Activated CD4-positive, alpha-beta memory T cell treated with anti-CD3 and anti-CD28 coated beads for 36 hours (primary cell): ENCODE data around the gene HAPLN1. TPM values are rescaled to one million over a fixed set of nuclear protein-coding genes. Genes with fewer than 3 reads are reported as not detected.

Experiments used
- CTCF ChIA-PET: fragments of 350-600 bp; sonication (Branson Sonifier 250); formaldehyde crosslinking; loops from one replicate; lab custom pipeline; 2021; ENCODE audit warnings: antibody characterized with exemption, inconsistent platforms; lab: Charles Lee
- POLR2A ChIA-PET: fragments of 350-600 bp; sonication (Branson Sonifier 250); formaldehyde crosslinking; loops from one replicate; lab custom pipeline; 2021; ENCODE audit warnings: antibody characterized with exemption; lab: Charles Lee
- DNase-seq: peaks from one replicate; pipeline ENCODE4 v3.0.0-alpha.2; 2020
- H3K27ac Mint-ChIP-seq: one replicate; pipeline ENCODE4 v1.8.0; 2021; ENCODE audit warnings: mixed read lengths
- H3K27me3 Mint-ChIP-seq: one replicate; pipeline ENCODE4 v1.8.0; 2021; ENCODE audit warnings: mixed read lengths
- H3K36me3 Mint-ChIP-seq: one replicate; pipeline ENCODE4 v1.8.0; 2021; ENCODE audit warnings: mixed read lengths
- H3K4me1 Mint-ChIP-seq: one replicate; pipeline ENCODE4 v1.8.0; 2021; ENCODE audit warnings: low read depth, mixed read lengths
- H3K4me3 Mint-ChIP-seq: one replicate; pipeline ENCODE4 v1.8.0; 2021; ENCODE audit warnings: mild to moderate bottlenecking, mixed read lengths
- H3K9me3 Mint-ChIP-seq: one replicate; pipeline ENCODE4 v1.8.0; 2021; ENCODE audit warnings: mixed read lengths
- intact Hi-C: fragments of 100-400 bp; cut with micrococcal nuclease; formaldehyde crosslinking; loops from one replicate; pipeline ENCODE4 v1.15.1; 2023
- total RNA-seq, 2 experiments: library from RNA; stranded (reverse); gene quantifications; one replicate each; pipeline ENCODE4 v1.2.3, GENCODE V29; 2021

Gene HAPLN1
- total RNA-seq, 2 experiments from 2014 or later = not detected

DNA sequence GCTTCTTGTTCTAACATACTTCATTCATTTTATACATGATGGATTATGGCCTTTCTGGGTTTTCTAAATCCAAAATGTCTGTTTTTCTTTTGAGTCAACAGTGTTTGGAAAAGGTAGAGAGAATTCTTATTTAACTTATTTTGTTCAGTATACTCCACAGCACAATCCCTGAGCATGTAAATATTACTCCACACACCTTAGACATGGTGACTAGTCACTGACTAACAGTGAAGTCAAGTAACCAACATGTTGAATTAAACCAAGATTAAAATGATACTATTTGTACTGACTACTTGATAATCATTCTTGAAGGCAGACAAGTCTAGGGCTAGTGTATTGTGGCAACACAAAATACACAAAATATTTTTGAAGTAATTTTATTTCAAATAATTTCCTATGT is 55.0 kb downstream of the HAPLN1 start:
- Mint-ChIP-seq H3K9me3 (no peaks in the 10 kb centered on the region), H3K27me3 (peaks cover 8% of the 10 kb centered on the region), H3K4me3 (no peak overlapping the region), H3K27ac (no peak overlapping the region), H3K36me3 (no peaks in the 10 kb centered on the region), H3K4me1 (no peaks in the 10 kb centered on the region)
- no peak for DNase-seq
- intact Hi-C loops = no loop called here
- ChIA-PET POLR2A (no interaction called here), CTCF (no interaction called here)

DNA sequence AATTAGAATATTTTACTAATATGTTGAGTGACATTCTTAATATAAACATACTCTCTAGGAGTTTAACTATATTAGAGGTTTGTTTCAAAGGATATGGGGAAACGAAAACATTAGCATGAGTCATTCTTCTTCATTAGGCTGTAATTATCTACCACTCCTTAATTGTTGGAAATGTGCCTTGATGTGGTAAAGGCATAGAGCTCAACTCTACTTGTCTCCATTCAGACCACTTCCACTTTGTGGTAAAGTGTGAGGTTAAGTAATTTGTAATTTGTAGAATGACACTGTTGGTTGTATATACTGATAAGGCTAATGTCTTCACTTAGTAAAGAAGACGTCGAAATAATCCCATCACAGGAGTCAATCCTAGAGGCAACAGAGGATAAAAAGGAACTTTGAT is 58.1 kb downstream of the HAPLN1 start:
- ChIA-PET CTCF (no interaction called here), POLR2A (no interaction called here)
- no peak overlapping the region for H3K27ac Mint-ChIP-seq
- H3K4me3 Mint-ChIP-seq = no peak overlapping the region
- H3K9me3 Mint-ChIP-seq = no peaks in the 10 kb centered on the region
- intact Hi-C loops = no loop called here
- H3K27me3 Mint-ChIP-seq = no peaks in the 10 kb centered on the region
- no peak for DNase-seq
- no peaks in the 10 kb centered on the region for H3K36me3 Mint-ChIP-seq
- H3K4me1 Mint-ChIP-seq = no peaks in the 10 kb centered on the region

DNA sequence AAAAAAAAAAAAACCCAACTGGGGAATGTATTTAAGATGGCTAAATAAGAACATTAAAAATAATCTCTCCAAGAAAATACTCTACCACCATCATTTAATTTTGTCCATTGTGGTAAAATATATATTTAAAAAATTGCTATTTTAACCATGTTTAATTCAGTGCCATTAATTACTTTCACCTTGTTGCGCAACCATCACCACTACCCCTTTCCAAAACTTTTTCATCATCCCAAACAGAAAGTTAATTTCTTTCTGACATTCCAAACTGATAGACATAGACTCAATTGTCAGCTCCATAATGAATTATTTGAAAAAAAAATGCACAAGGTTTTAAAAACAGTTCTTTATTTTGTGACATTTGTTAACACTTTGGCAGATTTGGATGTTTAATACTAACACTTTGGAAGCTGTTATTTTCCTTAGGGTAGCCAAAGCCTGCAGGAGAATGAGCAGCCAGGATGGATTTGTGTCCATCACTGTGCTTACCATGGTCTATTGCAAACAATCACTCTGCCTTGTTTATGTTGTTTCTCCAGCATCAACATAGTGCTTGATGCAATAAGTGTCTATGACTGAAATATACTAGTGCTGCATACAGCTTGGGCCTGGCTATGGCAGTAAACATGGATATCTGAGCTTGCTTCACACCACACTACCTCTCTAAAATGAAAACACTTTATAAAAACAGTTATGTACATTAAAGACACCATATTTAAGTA is 62.7 kb downstream of the HAPLN1 start:
- no peak overlapping the region for H3K4me3 Mint-ChIP-seq
- H3K27ac Mint-ChIP-seq = no peak overlapping the region
- ChIA-PET CTCF (no interaction called here), POLR2A (no interaction called here)
- no peaks in the 10 kb centered on the region for H3K27me3 Mint-ChIP-seq
- intact Hi-C loops = no loop called here
- no peaks in the 10 kb centered on the region for H3K9me3 Mint-ChIP-seq
- no peaks in the 10 kb centered on the region for H3K4me1 Mint-ChIP-seq
- H3K36me3 Mint-ChIP-seq = no peaks in the 10 kb centered on the region
- no peak for DNase-seq

GRCh38 chr5:83654427-83654994 is 66.1 kb downstream of the HAPLN1 start:
- H3K4me3 Mint-ChIP-seq = no peak overlapping the region
- ChIA-PET POLR2A (no interaction called here), CTCF (no interaction called here)
- no peaks in the 10 kb centered on the region for H3K36me3 Mint-ChIP-seq
- intact Hi-C loops = no loop called here
- DNase-seq = no peak
- no peaks in the 10 kb centered on the region for H3K27me3 Mint-ChIP-seq
- H3K27ac Mint-ChIP-seq = no peak overlapping the region
- no peaks in the 10 kb centered on the region for H3K4me1 Mint-ChIP-seq
- no peaks in the 10 kb centered on the region for H3K9me3 Mint-ChIP-seq

DNA sequence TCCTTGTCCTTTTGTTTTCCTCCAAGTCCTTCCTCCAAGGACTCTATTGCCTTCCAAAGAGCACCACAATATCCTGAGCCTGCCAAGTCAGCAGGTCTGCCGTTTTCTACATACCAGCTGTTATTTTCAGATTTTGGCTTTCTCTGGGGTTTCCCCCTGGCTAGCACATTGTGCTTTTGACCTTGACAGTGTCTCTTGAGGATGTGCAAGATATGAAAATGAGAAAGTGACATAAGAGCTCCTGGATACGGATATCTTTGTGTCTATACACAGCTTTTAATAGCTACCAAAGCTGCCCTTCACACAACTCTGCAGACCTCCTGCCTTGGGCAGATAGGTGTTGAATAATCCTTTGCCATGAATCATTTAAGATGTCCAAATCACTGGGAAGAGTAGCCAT is 67.0 kb downstream of the HAPLN1 start:
- no peaks in the 10 kb centered on the region for H3K4me1 Mint-ChIP-seq
- H3K9me3 Mint-ChIP-seq = no peaks in the 10 kb centered on the region
- ChIA-PET POLR2A (no interaction called here), CTCF (no interaction called here)
- no peak overlapping the region for H3K4me3 Mint-ChIP-seq
- H3K36me3 Mint-ChIP-seq = no peaks in the 10 kb centered on the region
- H3K27ac Mint-ChIP-seq = no peak overlapping the region
- intact Hi-C loops = no loop called here
- no peak for DNase-seq
- H3K27me3 Mint-ChIP-seq = no peaks in the 10 kb centered on the region

DNA sequence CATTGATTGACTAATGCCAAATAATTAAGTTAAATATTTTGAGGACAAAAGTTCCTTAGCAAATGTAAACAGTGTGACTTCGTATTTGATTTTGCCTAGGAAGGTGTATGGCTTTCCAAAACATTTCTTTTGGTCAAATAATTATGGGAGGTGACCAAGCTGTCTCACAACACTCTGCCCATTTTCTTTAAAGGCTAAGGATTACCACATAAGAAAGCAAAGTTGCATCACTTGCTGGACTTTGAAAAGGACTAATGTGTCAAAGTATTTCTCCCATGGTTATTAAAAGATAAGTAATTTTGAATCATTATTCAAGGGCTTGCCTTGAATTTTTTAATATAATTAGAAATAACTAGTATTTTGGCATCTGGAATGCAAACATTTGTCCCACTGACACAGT is 74.7 kb downstream of the HAPLN1 start:
- no peak for DNase-seq
- H3K4me1 Mint-ChIP-seq = no peaks in the 10 kb centered on the region
- no peaks in the 10 kb centered on the region for H3K27me3 Mint-ChIP-seq
- no peak overlapping the region for H3K27ac Mint-ChIP-seq
- H3K9me3 Mint-ChIP-seq = no peaks in the 10 kb centered on the region
- CTCF ChIA-PET = no interaction called here
- H3K36me3 Mint-ChIP-seq = no peaks in the 10 kb centered on the region
- POLR2A ChIA-PET = no interaction called here
- intact Hi-C loops = no loop called here
- H3K4me3 Mint-ChIP-seq = no peak overlapping the region

- H3K4me1 Mint-ChIP-seq = no peaks in the 10 kb centered on the region
- no peak for DNase-seq
- intact Hi-C loops = no loop called here
- POLR2A ChIA-PET = no interaction called here
- no peak overlapping the region for H3K27ac Mint-ChIP-seq
- no peak overlapping the region for H3K4me3 Mint-ChIP-seq
- no peaks in the 10 kb centered on the region for H3K9me3 Mint-ChIP-seq
- no peaks in the 10 kb centered on the region for H3K36me3 Mint-ChIP-seq
- CTCF ChIA-PET = no interaction called here
- no peaks in the 10 kb centered on the region for H3K27me3 Mint-ChIP-seq
Observed at GRCh38 chr5:83644301-83644700, 76.4 kb downstream of the HAPLN1 start.

DNA sequence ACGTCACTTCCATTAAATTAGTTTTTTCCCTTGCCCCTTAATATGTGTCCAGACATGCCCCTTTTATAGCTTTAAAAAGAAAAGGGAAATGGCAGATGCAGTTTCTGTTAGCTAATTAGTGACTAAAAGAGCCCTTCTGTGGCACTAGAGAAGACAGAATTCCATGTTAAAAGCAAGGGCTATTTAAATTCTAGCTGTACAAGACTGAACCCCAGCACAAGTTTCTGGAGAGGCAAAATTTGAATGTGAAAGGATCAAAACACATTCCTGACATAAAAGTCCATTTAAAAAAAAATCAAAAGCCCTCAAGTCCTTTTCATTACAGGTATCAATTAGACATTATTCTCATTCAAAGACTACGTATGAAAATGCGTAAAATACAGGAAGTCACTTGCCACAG is 78.7 kb downstream of the HAPLN1 start:
- POLR2A ChIA-PET = no interaction called here
- Mint-ChIP-seq H3K27ac (no peak overlapping the region), H3K4me3 (no peak overlapping the region), H3K4me1 (no peaks in the 10 kb centered on the region), H3K27me3 (peaks cover 3% of the 10 kb centered on the region), H3K36me3 (no peaks in the 10 kb centered on the region), H3K9me3 (no peaks in the 10 kb centered on the region)
- intact Hi-C loops = no loop called here
- no peak for DNase-seq
- CTCF ChIA-PET = no interaction called here

DNA sequence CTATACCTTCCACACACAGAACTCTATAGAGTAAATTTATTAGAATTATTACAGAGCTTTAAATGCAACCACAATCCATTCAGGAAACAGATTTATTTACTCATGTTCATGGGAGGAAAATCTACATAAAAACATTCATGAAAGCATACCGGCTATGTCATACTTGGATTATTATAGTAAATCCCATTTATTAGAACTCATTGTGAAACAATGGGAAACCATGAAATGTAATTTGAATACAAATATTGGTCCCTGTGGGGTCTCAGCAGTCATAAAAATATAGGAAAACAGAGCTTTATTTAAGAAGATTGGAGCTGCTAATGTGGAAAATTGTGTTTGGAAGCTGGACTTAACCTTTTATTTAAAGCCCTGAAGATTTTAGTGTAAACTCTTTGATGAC is 80.7 kb downstream of the HAPLN1 start:
- Mint-ChIP-seq H3K9me3 (no peaks in the 10 kb centered on the region), H3K36me3 (no peaks in the 10 kb centered on the region), H3K4me1 (no peaks in the 10 kb centered on the region), H3K27me3 (peaks cover 3% of the 10 kb centered on the region), H3K4me3 (no peak overlapping the region), H3K27ac (no peak overlapping the region)
- CTCF ChIA-PET = no interaction called here
- POLR2A ChIA-PET = no interaction called here
- DNase-seq = no peak
- intact Hi-C loops = no loop called here

GRCh38 chr5:83636156-83636555 is 84.5 kb downstream of the HAPLN1 start:
- no peak overlapping the region for H3K4me3 Mint-ChIP-seq
- no peak overlapping the region for H3K27ac Mint-ChIP-seq
- H3K4me1 Mint-ChIP-seq = no peaks in the 10 kb centered on the region
- H3K27me3 Mint-ChIP-seq = peaks cover 3% of the 10 kb centered on the region
- DNase-seq = no peak
- H3K9me3 Mint-ChIP-seq = no peaks in the 10 kb centered on the region
- intact Hi-C loops = no loop called here
- H3K36me3 Mint-ChIP-seq = no peaks in the 10 kb centered on the region
- ChIA-PET POLR2A (no interaction called here), CTCF (no interaction called here)

DNA sequence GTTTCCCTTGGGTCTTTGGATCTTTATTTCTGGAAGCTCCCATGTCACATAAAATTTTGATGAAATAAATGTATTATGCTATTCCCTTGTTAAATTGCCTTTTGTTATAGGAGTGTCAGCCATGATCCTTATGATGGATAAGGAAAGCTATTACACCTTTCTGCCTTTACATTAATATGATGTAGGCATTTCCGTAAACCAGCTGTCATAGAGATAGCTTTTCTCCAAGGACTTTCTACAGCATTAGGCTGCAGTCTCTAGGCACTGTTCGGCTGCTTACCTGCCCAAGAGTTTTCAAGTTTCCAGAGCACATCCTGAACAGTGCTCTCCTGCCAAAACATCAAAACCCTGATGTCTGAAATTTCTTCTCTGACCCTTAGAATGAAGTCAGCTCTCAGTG is 87.4 kb downstream of the HAPLN1 start:
- POLR2A ChIA-PET = no interaction called here
- no peaks in the 10 kb centered on the region for H3K4me1 Mint-ChIP-seq
- H3K27ac Mint-ChIP-seq = no peak overlapping the region
- H3K4me3 Mint-ChIP-seq = no peak overlapping the region
- no peaks in the 10 kb centered on the region for H3K9me3 Mint-ChIP-seq
- H3K27me3 Mint-ChIP-seq = no peaks in the 10 kb centered on the region
- CTCF ChIA-PET = no interaction called here
- intact Hi-C loops = no loop called here
- no peaks in the 10 kb centered on the region for H3K36me3 Mint-ChIP-seq
- DNase-seq = no peak

GRCh38 chr5:83632874-83633273 is 87.8 kb downstream of the HAPLN1 start:
- Mint-ChIP-seq H3K9me3 (no peaks in the 10 kb centered on the region), H3K4me1 (no peaks in the 10 kb centered on the region), H3K27me3 (no peaks in the 10 kb centered on the region), H3K27ac (no peak overlapping the region), H3K4me3 (no peak overlapping the region), H3K36me3 (no peaks in the 10 kb centered on the region)
- intact Hi-C loops = no loop called here
- POLR2A ChIA-PET = no interaction called here
- DNase-seq = no peak
- CTCF ChIA-PET = interaction anchor here (0.6 kb wide), 1 partner anchor 23 kb away, joined by 3 read pairs; no protein-coding TSS in a partner anchor

DNA sequence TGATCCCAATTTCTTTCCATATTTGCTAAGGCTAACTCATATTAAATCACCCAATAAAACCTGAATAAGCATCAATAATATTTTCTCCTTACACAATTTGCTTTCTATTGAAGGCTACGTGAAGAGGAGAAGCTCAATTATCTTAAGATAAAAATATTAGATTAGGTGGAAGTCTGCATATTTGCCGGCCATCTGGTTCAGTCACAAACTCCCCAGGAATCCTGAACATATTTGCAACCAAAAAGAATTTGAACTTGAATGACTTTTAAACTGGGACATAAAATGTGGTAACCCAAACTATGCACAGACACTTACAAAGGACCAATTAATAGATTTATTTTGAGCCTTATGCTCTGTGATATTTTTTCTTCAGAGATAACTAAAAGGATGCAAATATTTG is 92.3 kb downstream of the HAPLN1 start:
- H3K9me3 Mint-ChIP-seq = no peaks in the 10 kb centered on the region
- H3K27ac Mint-ChIP-seq = no peak overlapping the region
- H3K4me1 Mint-ChIP-seq = no peaks in the 10 kb centered on the region
- peaks cover 6% of the 10 kb centered on the region for H3K27me3 Mint-ChIP-seq
- ChIA-PET POLR2A (no interaction called here), CTCF (no interaction called here)
- no peak for DNase-seq
- H3K4me3 Mint-ChIP-seq = no peak overlapping the region
- intact Hi-C loops = no loop called here
- H3K36me3 Mint-ChIP-seq = no peaks in the 10 kb centered on the region
